ENCODE data around the gene ZNF628.

GRCh38 chr19:55460670-55461258 lies 15.7 kb upstream of the ZNF628 start:
- TF ChIP-seq CTCF (conservative IDR thresholded peaks at IDR 0.05 in 1 of 2, IDR thresholded peaks at IDR 0.05 in 1 of 2; ENCODE audit: low read depth in 1 of 2, low read length in 2 of 2) (no peak), EZH2 (IDR thresholded peaks at IDR 0.05; ENCODE audit: low read length, missing control alignments) (no peak)

All from fibroblast of lung (primary cell).